SK-N-SH (cell line): Measurements from ENCODE around the gene RAB3GAP2.

Experiments
- CHD2 ChIP-seq: fragments of 150-350 bp; IDR thresholded peaks from 2 replicates; pipeline ENCODE4 v1.6.1; 2018; ENCODE audit warnings: low read length; ENCODE audit not compliant: partially characterized antibody
- EP300 ChIP-seq, 2 experiments: IDR thresholded peaks; 2 replicates each; pipeline versions ENCODE4 v1.4.0 to v1.6.1; 2012; ENCODE audit warnings: borderline replicate concordance in 1 of 2, low read depth in 1 of 2, low read length in 1 of 2
- FOXJ3 ChIP-seq: sonication (generic); formaldehyde crosslinking; IDR thresholded peaks from 2 replicates; pipeline ENCODE4 v1.5.1; 2020; ENCODE audit warnings: mild to moderate bottlenecking, missing genetic modification reagents
- GABPA ChIP-seq: IDR thresholded peaks from 2 replicates; pipeline ENCODE4 v1.4.0; 2012; ENCODE audit warnings: low read depth, mild to moderate bottlenecking
- MEF2A ChIP-seq: IDR thresholded peaks from 2 replicates; pipeline ENCODE4 v1.4.0; 2012; ENCODE audit warnings: low read depth, borderline replicate concordance
- MXI1 ChIP-seq: IDR thresholded peaks from 2 replicates; pipeline ENCODE4 v1.6.1; 2012; ENCODE audit warnings: mild to moderate bottlenecking, low read depth, low read length, improper control_type of control experiment
- RXRA ChIP-seq: IDR thresholded peaks from 2 replicates; pipeline ENCODE4 v1.4.0; 2012; ENCODE audit warnings: low read depth, mild to moderate bottlenecking, borderline replicate concordance
- SIN3A ChIP-seq: IDR thresholded peaks from 2 replicates; pipeline ENCODE4 v1.6.1; 2012; ENCODE audit warnings: low read depth, mild to moderate bottlenecking, low read length, moderate library complexity, borderline replicate concordance
- TEAD4 ChIP-seq: IDR thresholded peaks from 2 replicates; pipeline ENCODE4 v1.4.0; 2012; ENCODE audit warnings: mild to moderate bottlenecking, borderline replicate concordance; ENCODE audit not compliant: insufficient read depth
- TF ChIP-seq, protein P1 (sequence below): IDR thresholded peaks from 2 replicates; pipeline ENCODE4 v1.6.1; 2012; ENCODE audit warnings: mild to moderate bottlenecking, low read depth, low read length, moderate library complexity
- TF ChIP-seq, protein P2 (sequence below): IDR thresholded peaks from 2 replicates; pipeline ENCODE4 v1.4.0; 2012; ENCODE audit warnings: low read depth, borderline replicate concordance
- TF ChIP-seq, protein P3 (sequence below): fragments of 200-600 bp; sonication (generic); IDR thresholded peaks from 2 replicates; pipeline ENCODE4 v1.6.1; 2017; ENCODE audit warnings: antibody characterized with exemption, mild to moderate bottlenecking, moderate library complexity

DNA sequence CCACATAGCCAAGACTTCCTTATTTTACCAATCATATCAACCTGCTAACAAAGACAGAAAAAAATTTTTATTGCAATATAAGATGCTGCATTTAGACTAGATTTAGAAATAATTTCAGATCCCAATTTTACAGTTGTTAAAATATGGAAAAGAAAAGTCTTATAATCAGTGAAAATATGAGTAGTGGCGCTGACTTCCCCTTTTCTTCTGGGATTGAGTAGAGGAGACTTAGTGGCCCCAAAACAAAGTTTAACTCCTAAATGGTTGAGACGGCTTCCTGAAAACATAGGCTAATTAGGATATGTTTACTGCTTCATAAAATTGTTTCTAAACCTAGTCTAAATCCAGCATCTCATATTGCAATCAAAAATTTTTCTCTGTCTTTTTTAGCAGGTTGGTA, 68.4 kb downstream of the RAB3GAP2 start:
- no peak for TF ChIP-seq EP300 (IDR thresholded peaks at IDR 0.05; ENCODE audit: borderline replicate concordance in 1 of 2, low read depth in 1 of 2, low read length in 1 of 2)
- TF ChIP-seq GABPA: no peak
- TF ChIP-seq CHD2: no peak
- TF ChIP-seq MXI1: no peak
- no peak for TF ChIP-seq FOXJ3 (CRISPR knock-in tag)
- no peak for TF ChIP-seq RXRA
- TF ChIP-seq, protein P1, sequence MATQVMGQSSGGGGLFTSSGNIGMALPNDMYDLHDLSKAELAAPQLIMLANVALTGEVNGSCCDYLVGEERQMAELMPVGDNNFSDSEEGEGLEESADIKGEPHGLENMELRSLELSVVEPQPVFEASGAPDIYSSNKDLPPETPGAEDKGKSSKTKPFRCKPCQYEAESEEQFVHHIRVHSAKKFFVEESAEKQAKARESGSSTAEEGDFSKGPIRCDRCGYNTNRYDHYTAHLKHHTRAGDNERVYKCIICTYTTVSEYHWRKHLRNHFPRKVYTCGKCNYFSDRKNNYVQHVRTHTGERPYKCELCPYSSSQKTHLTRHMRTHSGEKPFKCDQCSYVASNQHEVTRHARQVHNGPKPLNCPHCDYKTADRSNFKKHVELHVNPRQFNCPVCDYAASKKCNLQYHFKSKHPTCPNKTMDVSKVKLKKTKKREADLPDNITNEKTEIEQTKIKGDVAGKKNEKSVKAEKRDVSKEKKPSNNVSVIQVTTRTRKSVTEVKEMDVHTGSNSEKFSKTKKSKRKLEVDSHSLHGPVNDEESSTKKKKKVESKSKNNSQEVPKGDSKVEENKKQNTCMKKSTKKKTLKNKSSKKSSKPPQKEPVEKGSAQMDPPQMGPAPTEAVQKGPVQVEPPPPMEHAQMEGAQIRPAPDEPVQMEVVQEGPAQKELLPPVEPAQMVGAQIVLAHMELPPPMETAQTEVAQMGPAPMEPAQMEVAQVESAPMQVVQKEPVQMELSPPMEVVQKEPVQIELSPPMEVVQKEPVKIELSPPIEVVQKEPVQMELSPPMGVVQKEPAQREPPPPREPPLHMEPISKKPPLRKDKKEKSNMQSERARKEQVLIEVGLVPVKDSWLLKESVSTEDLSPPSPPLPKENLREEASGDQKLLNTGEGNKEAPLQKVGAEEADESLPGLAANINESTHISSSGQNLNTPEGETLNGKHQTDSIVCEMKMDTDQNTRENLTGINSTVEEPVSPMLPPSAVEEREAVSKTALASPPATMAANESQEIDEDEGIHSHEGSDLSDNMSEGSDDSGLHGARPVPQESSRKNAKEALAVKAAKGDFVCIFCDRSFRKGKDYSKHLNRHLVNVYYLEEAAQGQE: no peak
- TF ChIP-seq, protein P2, sequence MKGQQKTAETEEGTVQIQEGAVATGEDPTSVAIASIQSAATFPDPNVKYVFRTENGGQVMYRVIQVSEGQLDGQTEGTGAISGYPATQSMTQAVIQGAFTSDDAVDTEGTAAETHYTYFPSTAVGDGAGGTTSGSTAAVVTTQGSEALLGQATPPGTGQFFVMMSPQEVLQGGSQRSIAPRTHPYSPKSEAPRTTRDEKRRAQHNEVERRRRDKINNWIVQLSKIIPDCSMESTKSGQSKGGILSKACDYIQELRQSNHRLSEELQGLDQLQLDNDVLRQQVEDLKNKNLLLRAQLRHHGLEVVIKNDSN: no peak
- no peak for TF ChIP-seq SIN3A
- TF ChIP-seq MEF2A: no peak
- TF ChIP-seq, protein P3, sequence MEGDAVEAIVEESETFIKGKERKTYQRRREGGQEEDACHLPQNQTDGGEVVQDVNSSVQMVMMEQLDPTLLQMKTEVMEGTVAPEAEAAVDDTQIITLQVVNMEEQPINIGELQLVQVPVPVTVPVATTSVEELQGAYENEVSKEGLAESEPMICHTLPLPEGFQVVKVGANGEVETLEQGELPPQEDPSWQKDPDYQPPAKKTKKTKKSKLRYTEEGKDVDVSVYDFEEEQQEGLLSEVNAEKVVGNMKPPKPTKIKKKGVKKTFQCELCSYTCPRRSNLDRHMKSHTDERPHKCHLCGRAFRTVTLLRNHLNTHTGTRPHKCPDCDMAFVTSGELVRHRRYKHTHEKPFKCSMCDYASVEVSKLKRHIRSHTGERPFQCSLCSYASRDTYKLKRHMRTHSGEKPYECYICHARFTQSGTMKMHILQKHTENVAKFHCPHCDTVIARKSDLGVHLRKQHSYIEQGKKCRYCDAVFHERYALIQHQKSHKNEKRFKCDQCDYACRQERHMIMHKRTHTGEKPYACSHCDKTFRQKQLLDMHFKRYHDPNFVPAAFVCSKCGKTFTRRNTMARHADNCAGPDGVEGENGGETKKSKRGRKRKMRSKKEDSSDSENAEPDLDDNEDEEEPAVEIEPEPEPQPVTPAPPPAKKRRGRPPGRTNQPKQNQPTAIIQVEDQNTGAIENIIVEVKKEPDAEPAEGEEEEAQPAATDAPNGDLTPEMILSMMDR: no peak
- no peak for TF ChIP-seq TEAD4
